ENCODE data around the gene TMEM156.

DNA sequence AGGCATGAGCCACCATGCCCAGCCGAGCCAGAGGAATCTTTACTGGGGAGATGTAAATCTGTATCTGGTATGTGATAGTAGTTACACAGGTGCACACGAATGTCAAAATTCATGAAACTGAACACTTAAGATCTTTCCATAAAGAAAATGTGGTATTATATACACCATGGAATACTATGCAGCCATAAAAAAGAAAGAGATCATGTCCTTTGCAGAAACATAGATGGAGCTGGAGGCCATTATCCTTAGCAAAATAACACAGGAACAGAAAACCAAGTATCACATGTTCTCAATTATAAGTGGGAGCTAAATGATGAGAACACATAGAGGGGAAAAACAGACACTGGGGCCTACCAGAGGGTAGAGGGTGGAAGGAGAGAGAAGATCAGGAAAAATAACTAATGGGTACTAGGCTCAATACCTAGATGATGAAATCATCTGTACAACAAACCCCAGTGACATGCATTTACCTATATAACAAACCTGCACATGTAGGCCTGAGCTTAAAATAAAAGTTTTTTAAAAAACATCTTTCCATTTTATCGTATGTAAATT is 7.8 kb downstream of the TMEM156 start:
- TF ChIP-seq, protein P1, sequence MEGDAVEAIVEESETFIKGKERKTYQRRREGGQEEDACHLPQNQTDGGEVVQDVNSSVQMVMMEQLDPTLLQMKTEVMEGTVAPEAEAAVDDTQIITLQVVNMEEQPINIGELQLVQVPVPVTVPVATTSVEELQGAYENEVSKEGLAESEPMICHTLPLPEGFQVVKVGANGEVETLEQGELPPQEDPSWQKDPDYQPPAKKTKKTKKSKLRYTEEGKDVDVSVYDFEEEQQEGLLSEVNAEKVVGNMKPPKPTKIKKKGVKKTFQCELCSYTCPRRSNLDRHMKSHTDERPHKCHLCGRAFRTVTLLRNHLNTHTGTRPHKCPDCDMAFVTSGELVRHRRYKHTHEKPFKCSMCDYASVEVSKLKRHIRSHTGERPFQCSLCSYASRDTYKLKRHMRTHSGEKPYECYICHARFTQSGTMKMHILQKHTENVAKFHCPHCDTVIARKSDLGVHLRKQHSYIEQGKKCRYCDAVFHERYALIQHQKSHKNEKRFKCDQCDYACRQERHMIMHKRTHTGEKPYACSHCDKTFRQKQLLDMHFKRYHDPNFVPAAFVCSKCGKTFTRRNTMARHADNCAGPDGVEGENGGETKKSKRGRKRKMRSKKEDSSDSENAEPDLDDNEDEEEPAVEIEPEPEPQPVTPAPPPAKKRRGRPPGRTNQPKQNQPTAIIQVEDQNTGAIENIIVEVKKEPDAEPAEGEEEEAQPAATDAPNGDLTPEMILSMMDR (IDR thresholded peaks at IDR 0.05): no peak
- TF ChIP-seq POLR2A (IDR thresholded peaks at IDR 0.05): no peak
- TF ChIP-seq EP300 (IDR thresholded peaks at IDR 0.05): no peak
